Measurements from ENCODE around the gene ZNF662. TPM values are rescaled to one million over a fixed set of nuclear protein-coding genes. Genes with fewer than 3 reads are reported as not detected.

ZNF662 gene
- total and polyA plus RNA-seq, 2 of the 13 experiments (the other 11 are each of a cell fraction or from before 2014, with no cell fraction given), result not detected

DNA sequence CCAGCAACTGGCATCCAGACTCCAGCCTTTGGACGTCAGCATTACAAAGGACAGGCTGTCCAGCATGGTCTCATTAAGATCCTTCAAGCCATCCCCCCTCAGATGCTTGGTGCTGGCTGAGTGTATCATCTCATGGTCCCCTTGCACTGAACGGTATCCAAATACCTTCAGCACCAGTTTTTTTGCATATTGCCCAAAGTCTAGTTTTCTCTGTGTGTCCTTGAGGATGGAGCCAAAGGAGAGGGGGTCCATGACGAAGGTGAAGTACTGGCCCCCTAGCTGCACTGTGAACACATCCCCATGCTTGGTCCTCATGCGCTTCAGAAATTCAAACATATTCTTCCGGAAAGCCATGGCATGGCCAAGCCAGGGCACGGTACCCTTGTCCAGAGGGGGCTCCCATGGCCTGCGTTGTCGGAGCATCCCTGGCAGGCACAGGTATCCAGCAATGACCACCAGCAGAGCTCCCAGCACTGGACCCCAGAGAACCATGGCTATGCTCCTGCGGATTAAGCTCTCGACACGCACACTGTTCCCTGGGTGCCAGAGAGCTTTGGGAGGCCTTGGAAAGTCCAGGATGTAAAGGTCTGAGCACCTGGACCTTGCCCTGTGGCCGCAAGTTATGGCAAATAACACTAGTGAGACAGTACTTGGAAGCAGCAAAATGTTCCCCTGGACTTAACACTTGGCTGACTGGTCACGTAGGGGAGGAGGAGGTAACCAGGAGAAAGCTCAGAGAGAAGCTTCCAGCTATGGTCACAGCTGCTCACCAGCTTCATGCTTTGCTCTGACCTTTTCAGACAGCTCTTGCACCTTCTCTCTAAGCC, 30.4 kb upstream of the ZNF662 start, which contains the start of gene CYP8B1 (continued):
- peak; percentile 34; the same call in 1 of the 2 replicates for TF ChIP-seq STAT5B (CRISPR knock-in tag; IDR thresholded peaks at IDR 0.05)
- peak; percentile 51; the same call in 1 of the 2 replicates for TF ChIP-seq RFXAP (CRISPR knock-in tag; IDR thresholded peaks at IDR 0.05; ENCODE audit: borderline replicate concordance)
- TF ChIP-seq ZNF124 (CRISPR knock-in tag; IDR thresholded peaks at IDR 0.05), result peak; percentile 20; the same call in 1 of the 2 replicates
- TF ChIP-seq ZBTB20 (CRISPR knock-in tag; IDR thresholded peaks at IDR 0.05; ENCODE audit: borderline replicate concordance, low read depth), result peak; percentile 87; the same call in 1 of the 2 replicates
- TF ChIP-seq ZNF441 (CRISPR knock-in tag; IDR thresholded peaks at IDR 0.05; ENCODE audit: borderline replicate concordance), result peak; percentile 65; the same call in 1 of the 2 replicates
- peak; percentile 95 for TF ChIP-seq GATAD2A (CRISPR knock-in tag; IDR thresholded peaks at IDR 0.05)
- TF ChIP-seq MTA1 (CRISPR knock-in tag; IDR thresholded peaks at IDR 0.05; ENCODE audit: borderline replicate concordance), result peak; percentile 89
- 0 out of 2 replicates have a peak, but pooled peaks have one; percentile 67 for TF ChIP-seq ZNF557 (CRISPR knock-in tag; IDR thresholded peaks at IDR 0.05)
- TF ChIP-seq POGZ (CRISPR knock-in tag; IDR thresholded peaks at IDR 0.05), result peak; percentile 92
- no peak for TF ChIP-seq ZNF225 (CRISPR knock-in tag; IDR thresholded peaks at IDR 0.05)
- peak; percentile 50; the same call in 1 of the 2 replicates for TF ChIP-seq ZNF274 (CRISPR knock-in tag; IDR thresholded peaks at IDR 0.05)
- TF ChIP-seq, protein P1, sequence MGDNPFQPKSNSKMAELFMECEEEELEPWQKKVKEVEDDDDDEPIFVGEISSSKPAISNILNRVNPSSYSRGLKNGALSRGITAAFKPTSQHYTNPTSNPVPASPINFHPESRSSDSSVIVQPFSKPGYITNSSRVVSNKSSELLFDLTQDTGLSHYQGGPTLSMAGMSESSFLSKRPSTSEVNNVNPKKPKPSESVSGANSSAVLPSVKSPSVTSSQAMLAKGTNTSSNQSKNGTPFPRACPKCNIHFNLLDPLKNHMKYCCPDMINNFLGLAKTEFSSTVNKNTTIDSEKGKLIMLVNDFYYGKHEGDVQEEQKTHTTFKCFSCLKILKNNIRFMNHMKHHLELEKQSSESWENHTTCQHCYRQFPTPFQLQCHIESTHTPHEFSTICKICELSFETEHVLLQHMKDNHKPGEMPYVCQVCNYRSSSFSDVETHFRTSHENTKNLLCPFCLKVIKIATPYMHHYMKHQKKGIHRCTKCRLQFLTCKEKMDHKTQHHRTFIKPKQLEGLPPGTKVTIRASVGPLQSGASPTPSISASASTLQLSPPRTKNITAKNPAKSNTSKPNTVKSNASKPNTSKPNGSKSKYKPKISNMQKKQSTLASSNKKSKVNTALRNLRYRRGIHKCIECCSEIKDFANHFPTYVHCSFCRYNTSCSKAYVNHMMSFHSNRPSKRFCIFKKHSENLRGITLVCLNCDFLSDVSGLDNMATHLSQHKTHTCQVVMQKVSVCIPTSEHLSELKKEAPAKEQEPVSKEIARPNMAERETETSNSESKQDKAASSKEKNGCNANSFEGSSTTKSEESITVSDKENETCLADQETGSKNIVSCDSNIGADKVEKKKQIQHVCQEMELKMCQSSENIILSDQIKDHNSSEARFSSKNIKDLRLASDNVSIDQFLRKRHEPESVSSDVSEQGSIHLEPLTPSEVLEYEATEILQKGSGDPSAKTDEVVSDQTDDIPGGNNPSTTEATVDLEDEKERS (CRISPR knock-in tag; IDR thresholded peaks at IDR 0.05), result peak; percentile 77; the same call in 1 of the 2 replicates
- peak; percentile 24; the same call in 1 of the 2 replicates for TF ChIP-seq ADNP (CRISPR knock-in tag; IDR thresholded peaks at IDR 0.05)
- peak; percentile 60; the same call in 1 of the 2 replicates for TF ChIP-seq ZMAT3 (CRISPR knock-in tag; conservative IDR thresholded peaks at IDR 0.05)
- TF ChIP-seq, protein P2, sequence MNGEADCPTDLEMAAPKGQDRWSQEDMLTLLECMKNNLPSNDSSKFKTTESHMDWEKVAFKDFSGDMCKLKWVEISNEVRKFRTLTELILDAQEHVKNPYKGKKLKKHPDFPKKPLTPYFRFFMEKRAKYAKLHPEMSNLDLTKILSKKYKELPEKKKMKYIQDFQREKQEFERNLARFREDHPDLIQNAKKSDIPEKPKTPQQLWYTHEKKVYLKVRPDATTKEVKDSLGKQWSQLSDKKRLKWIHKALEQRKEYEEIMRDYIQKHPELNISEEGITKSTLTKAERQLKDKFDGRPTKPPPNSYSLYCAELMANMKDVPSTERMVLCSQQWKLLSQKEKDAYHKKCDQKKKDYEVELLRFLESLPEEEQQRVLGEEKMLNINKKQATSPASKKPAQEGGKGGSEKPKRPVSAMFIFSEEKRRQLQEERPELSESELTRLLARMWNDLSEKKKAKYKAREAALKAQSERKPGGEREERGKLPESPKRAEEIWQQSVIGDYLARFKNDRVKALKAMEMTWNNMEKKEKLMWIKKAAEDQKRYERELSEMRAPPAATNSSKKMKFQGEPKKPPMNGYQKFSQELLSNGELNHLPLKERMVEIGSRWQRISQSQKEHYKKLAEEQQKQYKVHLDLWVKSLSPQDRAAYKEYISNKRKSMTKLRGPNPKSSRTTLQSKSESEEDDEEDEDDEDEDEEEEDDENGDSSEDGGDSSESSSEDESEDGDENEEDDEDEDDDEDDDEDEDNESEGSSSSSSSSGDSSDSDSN (CRISPR knock-in tag; IDR thresholded peaks at IDR 0.05), result peak; percentile 64
- TF ChIP-seq SAP130 (CRISPR knock-in tag; IDR thresholded peaks at IDR 0.05; ENCODE audit: low read depth), result peak; percentile 66
- TF ChIP-seq NCOA5 (CRISPR knock-in tag; IDR thresholded peaks at IDR 0.05), result no peak
- TF ChIP-seq USF2 (IDR thresholded peaks at IDR 0.05; ENCODE audit: low read depth, low read length), result no peak
- peak; percentile 18; the same call in 1 of the 2 replicates for TF ChIP-seq USF2 (CRISPR knock-in tag; IDR thresholded peaks at IDR 0.05; ENCODE audit: borderline replicate concordance)
- TF ChIP-seq ZNF556 (CRISPR knock-in tag; IDR thresholded peaks at IDR 0.05; ENCODE audit: borderline replicate concordance), result peak; percentile 50; the same call in 1 of the 2 replicates
- peak; percentile 83 for TF ChIP-seq TARDBP (CRISPR knock-in tag; IDR thresholded peaks at IDR 0.05)
- peak; percentile 89 for TF ChIP-seq ZBTB38 (CRISPR knock-in tag; IDR thresholded peaks at IDR 0.05)
- TF ChIP-seq ZNF30 (CRISPR knock-in tag; IDR thresholded peaks at IDR 0.05), result no peak
